Testis (tissue), 2 donors: ENCODE results near the gene MBNL2.

Source experiments
- POLR2A ChIP-seq: fragments of 450-650 bp; IDR thresholded peaks from one replicate; pipeline ENCODE4 v1.6.1; 2017; ENCODE audit warnings: antibody characterized with exemption, mild to moderate bottlenecking, moderate library complexity
- TF ChIP-seq, protein P1 (sequence below), 3 experiments: fragments of 450-650 bp in 2 of 3; fragments of 200-600 bp in 1 of 3; sonication (generic) in 1 of 3; IDR thresholded peaks; one replicate each; pipeline ENCODE4 v1.5.1; 2016 to 2019; ENCODE audit warnings: antibody characterized with exemption in 3 of 3, mild to moderate bottlenecking in 2 of 3, moderate library complexity in 1 of 3

DNA sequence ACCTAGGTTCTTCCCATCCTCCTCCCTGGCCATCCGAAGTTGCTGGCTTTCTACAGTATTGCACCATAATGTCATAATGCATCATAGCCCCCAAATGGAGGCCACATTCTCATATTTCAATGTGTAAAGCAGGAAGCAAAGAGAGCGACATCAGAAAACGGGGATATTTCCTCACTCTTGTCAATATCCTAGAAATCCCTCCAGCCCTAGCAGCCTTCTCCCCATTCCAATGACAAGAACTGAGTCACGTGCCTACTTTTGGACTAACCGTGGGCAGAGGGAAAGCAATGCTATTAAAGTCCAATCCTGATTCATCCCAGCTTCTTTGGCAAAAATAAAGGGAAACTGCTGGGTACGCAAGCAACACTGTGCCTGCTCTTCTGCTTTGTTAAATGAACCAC is 207.5 kb downstream of the MBNL2 start:
- TF ChIP-seq, protein P1, sequence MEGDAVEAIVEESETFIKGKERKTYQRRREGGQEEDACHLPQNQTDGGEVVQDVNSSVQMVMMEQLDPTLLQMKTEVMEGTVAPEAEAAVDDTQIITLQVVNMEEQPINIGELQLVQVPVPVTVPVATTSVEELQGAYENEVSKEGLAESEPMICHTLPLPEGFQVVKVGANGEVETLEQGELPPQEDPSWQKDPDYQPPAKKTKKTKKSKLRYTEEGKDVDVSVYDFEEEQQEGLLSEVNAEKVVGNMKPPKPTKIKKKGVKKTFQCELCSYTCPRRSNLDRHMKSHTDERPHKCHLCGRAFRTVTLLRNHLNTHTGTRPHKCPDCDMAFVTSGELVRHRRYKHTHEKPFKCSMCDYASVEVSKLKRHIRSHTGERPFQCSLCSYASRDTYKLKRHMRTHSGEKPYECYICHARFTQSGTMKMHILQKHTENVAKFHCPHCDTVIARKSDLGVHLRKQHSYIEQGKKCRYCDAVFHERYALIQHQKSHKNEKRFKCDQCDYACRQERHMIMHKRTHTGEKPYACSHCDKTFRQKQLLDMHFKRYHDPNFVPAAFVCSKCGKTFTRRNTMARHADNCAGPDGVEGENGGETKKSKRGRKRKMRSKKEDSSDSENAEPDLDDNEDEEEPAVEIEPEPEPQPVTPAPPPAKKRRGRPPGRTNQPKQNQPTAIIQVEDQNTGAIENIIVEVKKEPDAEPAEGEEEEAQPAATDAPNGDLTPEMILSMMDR (IDR thresholded peaks at IDR 0.05) = no peak
- no peak for TF ChIP-seq POLR2A
